DMS 273 (cell line): ENCODE results near the gene VAT1L.
A peak's percentile ranks its signal among the peaks of the same experiment; 100 is the strongest.

Experiments used
- DNase-seq: peaks from one replicate; lab custom pipeline; 2025; ENCODE audit not compliant: unreplicated experiment; lab: John Stamatoyannopoulos, UW

The VAT1L gene

DNA sequence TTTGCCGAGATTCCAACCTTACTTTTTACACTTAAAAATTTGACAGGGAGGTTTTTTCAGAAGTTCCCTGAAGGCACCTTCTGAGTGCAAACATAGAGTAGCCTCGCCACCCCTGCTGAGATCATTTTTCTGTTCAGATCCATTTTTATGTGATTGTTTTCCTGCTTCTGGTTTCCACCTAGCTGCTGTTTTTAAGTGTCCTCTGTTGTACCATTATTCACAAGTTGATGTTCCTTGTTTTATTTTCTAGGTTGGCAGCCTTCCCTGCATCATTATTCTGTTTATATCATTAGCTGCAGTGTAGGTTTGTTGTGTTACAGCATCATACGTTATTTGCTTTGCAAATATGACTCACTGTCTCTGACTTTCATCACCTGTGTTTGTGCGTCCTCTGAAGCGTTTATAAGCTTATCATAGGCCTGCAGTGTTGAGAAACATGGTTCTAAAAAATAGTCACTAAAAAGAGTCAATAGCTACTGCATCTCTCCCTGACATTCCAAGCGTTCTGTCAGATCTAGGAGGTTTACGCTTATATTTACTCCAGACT is 117.1 kb downstream of the VAT1L start:
- no peak for DNase-seq

DNA sequence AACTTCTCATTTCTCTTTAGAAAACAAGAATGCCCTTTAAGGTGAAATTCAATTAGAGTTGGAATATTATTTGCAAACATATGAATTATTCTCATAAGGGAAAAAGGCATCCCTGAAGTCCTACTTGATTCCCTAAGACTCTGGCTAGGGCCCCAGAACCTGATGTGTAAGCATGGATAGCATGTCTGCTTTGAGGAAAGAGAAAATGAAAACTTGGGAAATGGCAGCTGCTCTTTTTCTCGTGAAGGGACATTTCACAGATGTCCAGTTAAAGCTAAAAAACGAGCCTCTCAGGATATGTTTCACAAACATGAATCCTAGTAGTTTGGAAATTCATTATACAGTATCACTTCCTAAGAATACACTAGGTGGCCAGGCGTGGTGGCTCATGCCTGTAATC is 121.7 kb downstream of the VAT1L start:
- no peak for DNase-seq

DNA sequence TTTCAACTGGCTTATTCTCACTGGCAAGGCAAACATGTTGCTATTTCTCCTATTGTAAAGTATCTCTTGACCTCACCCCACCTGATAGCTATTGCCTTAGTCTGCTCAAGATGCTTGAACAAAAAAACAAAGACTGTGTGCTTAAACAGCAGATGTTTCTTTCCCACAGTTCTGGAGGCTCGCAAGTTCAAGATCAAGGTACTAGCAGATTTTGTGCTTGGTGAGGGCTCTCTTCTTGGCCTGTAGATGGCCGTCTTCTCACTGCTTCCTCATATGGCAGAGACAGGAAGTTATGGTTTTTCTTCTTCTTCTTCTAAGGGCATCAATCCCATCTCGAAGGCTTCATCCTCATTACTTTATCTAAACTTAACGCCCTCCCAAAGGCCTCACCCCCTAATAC is 124.3 kb downstream of the VAT1L start:
- peak; percentile 40 for DNase-seq

DNA sequence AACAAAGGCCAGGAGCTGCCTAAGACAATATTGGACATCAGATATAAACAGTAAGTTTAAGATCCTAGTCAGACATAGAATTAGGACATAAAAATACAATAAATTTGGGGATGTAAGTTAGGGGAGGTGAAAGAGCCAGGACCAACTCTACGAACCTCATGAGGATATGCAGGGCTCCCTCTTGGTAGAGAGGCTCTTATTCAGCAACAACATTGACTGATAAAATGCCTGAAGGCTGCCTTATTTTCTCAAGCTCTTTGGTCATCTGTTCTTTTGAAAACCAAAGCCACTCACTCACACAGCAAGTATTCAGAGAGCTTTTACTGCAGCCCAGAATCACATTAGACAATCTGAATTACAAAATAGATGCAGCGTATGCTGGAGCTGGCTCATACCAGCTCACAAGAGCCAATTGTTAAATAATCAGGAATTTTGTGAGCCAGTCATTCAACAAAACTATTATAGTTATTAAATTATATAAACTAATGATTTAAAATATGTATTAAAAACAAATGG is 125.4 kb downstream of the VAT1L start:
- DNase-seq: no peak

DNA sequence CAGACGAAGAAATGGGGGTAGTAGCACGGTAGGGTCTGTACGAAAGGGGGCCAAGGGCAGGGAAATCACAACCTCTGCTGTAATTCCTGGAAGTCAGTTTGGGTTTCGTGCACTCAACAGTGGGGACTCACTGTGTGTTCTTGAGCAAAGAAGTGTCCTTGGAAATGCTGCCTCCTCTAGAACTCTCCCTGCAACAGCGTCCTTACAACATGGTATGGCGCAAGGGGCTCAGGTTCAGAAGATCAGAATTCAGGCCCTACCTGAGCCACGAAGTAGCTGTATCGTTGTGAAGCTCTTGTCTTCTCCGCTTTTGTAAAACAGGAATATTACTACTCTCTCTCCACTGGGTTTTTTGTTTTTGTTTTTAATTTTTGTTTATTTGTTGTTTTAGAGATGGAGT is 127.7 kb downstream of the VAT1L start:
- no peak for DNase-seq

DNA sequence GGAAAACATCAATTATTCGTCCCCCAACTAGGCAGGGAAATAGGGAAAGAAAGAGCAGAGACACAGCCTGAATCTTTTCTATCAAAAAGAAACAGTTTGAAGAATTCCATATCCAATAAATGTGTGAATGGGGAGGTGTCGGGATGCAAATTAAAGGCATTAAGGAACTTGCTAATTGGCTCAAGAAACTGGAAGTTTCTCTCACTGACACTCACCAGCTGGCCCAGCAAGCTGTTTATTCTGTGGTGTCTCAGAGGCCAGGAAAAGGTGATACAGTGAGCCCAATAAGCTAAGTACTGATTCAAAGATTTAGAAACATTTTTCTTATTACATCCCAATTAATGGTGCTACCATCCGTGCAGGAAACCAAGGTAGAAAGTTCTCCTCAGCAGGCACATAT is 129.6 kb downstream of the VAT1L start:
- peak; percentile 6 for DNase-seq

DNA sequence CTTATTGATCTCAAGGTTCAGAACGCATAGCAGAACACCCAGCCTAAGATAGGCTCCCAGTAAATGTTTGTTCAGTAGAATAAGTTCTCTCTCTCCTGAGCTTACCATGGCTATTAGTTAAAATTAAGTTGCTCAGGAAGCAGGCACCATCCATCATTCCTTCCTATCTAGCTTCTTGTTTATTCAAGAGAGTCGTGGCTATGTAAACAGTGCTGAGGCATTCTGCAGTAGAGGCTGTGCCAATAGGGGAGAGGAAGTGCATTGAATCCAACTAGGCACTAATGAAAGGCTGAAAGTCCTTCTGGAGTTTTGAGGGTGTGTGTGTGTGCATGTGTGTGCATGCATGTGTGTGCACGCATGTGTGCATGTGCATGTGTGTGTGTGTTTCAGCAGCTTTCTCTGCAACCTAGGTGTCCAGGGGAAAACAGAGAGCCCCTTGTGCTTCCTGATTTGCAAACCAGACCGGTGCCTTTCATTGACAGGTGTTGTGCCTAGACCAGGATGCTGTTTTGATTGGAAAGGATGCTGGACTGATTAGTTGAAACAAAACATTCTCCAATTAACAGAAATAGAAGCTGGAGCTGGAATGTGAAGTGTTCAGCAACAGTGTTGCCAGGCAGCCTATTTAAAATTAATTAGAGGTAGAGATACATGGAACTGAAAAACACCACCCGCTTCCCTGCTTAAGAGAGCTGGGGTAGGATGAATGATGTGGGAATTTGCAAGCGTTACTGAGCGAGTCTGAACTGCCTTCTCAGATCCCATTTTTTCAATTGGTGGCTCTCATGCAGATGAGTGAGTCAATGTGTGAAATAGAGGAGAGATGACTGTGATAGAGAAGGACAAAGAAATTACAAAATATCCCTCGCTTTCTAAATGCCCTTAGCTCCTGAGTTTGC is 130.7 kb downstream of the VAT1L start:
- no peak for DNase-seq

DNA sequence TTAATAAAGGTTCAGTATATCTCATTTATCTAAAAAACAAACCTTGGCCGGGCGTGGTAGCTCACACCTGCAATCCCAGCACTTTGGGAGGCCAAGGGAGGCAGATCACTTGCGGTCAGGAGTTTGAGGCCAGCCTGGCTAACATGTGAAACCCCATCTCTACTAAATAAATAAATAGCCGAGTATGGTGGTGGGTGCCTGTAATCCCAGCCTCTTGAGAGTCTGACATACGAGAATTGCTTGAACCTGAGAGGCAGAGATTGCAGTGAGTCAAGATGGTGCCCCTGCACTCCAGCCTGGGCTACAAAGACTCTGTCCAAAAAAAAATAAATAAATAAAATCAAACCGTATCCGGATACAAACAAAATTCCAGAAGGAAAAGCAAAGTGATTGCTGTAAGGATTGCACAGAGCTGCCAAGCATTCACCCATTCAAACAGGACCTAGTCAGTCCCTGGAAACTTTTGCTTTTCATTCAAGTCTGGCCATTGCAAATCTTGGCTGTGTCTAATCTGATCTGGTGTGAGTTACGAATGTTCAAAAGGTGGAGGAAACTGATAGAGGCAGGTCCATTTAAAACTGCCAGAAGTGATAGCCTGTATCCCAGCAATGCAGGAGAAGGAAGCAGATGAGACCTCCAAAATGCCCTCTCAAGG is 131.5 kb downstream of the VAT1L start:
- DNase-seq: no peak

DNA sequence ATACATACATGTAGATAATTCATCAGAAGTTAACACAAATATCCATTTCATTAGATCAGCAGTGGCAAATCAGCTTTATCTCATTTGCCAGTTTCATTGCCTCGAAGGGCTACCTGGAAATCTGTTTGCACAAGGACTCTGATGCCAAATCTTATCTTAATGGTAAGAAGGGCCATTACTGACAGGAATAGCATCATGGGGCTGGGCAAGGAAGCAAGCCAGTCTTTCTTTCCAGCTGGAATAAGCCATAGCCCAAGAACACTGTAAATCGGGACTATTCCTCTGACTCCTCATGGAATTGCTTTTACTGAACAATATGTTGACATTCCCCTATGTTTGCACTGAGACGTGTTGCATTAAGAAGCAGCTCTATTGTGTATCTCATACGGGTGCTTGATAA is 132.6 kb downstream of the VAT1L start:
- no peak for DNase-seq

DNA sequence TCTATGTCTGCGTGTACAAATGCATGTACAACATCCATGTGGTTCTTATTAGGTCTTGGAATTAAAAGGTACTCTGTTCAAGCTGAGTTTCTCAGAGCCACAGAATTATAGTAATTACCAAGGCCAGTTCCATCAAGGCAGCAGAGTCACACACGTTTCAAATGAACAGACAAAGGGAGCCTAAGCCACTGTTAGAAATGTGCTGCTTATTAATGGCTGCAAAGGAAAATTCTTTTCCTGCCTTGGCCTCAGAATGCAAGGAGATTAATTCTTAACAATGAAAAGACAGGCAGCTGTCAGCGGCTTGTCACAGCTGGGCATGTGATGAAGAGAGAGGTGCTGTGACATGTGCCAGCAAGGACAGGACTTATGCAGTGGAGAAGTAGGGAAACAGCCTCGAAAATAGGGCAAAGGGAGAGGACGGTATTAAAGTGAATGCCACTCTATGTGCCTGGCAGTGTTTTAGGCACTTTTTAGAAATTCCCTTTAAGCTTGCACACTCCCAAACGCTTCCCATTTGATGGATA is 133.9 kb downstream of the VAT1L start:
- no peak for DNase-seq

DNA sequence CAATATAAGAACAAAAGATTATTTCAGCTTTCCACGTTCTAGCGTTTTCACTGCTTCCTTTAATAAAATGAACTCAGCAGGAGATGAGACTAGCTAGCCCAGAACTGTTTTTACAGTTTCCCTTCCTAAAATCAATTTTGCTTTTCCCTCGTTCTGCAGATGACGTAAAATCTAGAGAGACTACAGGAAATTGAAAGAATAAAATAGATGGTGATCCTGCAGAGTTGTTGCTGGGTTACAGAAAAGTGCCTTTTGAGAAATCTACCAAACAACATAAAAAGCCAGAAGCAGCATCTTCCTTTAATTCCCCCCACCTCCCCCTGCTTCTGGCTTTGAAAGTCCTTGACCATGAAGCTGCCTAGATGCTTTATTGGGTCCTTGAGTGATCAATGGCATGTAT is 137.2 kb downstream of the VAT1L start:
- no peak for DNase-seq

DNA sequence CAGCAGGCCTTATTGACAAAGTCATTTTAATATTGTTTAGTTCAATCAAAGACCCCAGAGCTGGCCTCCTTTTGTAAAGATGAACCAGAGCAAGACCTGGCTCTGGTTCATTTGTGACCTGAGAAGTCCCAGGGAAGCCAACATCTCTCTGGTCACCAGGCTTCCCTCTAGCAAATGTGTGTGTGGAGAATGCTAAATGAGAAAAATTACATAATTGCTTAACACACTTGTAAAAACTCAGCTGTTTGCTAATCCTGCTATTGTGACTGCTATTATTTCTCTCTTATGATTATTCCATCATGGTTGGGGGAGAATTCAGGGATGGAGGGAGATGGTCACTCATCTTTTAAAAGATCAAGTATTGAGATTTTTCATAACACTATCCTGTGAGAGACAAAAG is 139.7 kb downstream of the VAT1L start:
- DNase-seq: no peak

DNA sequence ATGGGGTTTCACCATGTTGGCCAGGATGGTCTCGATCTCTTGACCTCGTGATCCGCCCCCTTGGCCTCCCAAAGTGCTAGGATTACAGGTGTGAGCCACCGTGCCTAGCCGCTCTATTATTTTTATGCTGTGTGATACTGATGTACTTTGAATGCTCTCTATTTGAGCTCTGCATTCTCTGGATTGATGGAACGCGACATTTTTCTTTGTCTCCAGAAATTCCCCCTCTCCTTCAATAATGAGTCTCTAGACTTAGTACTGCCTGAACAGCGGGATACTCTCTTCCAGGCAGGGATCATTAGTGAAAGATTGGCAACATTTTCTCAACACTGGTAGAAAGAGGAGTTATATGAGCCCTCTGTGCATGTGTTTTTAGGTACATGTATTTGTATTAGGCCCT is 140.6 kb downstream of the VAT1L start:
- DNase-seq: no peak

DNA sequence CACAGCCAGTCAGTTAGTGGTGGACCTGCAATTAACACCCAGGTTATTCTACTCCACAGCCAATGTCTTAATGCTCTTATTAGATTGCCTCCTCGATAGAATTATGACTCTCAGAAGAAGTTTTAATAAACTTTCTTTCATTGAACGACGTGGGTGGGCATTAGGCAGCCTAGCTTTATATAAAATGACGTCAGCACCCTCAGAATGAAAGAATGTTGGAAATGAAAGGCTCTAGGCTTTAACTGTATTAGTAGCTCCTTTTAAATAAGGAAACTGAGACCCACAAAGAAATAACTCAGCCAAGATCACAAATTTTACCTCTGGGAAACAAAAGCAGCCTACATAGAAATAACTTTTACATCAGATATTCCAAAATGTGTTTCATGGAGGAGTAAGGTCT is 142.7 kb downstream of the VAT1L start:
- DNase-seq: no peak

DNA sequence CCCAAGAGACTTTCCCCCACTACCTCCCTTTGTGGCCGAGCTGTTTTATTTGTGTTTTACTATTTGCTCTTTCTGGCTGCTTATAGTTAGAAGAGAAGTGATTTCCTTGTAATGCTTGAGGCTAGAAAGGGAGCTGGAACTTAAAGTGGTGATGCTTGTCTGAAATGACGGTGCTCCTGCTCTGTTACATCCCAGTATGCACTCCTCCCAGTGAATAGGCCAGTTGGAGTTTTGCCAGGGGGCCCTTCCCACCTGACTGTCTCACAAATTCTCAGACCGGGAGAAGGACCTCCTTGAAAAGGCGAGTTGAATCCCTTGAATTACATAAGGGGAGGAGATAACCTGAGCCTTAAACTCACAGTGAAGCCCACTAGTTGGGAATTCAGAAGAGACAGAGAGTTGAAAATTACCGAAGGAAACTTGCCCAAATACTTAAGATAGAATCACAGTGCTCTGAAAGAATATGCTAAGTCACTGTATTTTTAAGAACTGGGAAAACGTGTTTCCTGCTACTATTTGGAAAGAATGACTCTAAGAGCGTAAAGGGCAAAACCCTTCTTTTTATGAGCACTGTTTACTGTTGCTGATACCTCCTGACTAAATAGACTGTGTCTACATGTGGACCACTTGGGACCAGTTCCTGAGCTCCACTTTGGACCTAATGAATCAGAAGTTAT is 149.2 kb downstream of the VAT1L start:
- no peak for DNase-seq

DNA sequence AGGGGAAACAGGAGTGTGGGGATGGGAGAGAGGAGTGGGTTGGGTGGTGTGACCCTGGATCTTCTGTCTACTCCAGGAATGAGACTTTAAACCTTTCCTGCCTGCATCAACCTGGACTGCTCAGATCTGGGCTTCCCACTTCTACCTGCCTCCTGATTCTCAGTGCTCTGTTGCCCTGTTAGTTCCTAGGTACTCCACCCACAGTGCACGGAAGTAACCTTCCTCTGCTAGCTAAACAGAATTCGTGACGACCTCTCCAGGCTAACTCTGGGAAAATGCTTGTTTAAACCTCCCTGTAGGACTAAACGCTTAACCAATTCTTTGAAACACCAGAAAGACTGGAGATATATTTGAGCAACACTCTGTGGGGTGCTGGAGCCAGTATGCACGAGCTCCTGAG is 150.5 kb downstream of the VAT1L start:
- no peak for DNase-seq

DNA sequence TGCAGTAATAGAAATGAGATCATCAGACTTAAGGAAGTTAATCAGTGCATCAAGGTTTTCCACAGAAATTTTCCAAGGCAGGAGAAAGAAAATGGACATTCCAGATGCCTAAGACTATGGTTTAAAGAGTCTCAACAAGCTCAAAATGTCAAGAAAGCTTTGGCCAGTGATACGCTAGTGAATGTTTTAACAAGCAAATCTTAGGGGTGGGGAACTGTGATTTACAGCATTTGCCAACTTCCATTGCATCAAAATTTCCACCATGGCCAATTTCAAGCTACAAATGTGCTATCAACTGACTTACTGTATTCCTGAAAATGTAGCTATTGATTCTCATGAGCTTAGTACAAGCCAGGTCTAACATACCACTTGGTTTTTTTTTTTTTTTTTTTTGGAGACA is 151.6 kb downstream of the VAT1L start:
- DNase-seq: no peak

DNA sequence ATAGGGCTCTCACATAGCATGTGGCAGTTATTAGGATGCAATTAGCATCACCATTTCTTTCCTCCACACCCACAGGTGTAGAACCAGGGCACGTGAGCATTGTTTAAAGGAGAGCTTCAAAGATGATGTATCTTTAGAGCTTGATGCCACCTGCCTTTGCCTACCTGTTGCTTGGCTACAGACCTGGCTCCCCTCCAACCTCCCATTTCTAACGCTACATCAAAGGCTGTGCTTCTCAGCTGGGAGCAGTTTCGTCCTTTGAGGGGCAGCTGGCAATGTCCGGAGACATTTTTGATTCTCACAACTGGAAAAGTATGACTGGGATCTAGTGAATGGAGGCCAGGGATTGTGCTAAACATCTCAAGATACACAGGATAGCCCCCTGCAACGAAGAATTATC is 155.4 kb downstream of the VAT1L start:
- DNase-seq: no peak

DNA sequence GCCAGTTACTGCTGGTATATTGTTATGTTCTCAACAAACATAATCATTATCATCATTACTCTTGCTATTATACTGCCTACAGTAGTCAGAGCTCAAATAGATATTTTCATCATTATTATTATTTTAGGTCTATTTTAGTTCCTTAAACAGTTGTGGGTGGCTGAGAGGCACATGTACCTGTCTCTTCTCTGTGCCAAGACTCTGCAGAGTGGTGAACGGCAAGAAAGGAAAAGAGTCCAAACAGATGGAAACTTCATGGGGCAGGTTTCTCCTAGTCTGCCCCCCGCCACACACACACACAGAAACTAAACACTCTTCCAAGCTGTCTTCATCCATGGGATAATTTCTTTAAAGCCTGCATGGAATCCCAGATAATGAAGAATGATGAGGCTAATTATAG is 156.3 kb downstream of the VAT1L start:
- DNase-seq: no peak

DNA sequence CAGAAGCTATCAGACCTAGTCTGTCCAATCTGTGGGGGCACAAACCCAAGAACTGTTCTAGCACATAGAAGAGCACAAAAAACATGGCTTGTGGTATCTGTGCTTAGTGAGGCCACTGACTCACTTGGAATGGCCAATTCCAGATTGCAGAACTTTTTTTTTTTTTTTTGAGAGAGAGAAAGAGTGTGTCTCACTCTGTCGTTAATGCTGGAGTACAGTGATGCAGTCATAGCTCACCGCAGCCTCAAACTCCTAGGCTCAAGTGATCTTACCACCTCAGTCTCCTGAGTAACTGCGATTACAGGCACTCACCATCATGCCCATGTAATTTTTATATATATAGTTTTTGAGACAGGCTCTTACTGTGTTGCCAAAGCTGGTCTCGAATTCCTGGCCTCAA is 156.8 kb downstream of the VAT1L start:
- no peak for DNase-seq

DNA sequence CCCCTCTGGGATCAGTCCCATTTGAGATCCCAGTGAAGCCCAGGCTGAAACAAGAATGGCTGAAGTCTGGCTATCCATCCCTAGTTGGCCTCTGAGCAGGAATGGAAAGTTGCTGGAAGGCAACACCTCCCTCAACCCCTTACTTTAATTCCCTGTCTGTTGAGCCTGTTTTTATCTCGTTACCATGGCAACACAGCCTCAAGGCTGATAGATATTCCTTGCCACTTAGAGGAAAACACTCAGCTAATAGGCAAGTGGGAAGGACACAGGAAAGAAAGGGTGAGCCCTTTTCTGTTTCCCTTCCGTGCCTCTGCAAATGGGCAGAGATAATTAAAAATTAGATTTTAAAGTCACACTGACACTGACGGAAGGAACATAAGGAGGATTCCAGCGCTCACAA is 158.5 kb downstream of the VAT1L start:
- DNase-seq: no peak
